IMR-90 (cell line): ENCODE measurements around the gene C2orf92.

Experiments used
- BHLHE40 ChIP-seq: fragments of 150-350 bp; IDR thresholded peaks from 2 replicates; pipeline ENCODE4 v1.6.1; 2016; ENCODE audit warnings: mild to moderate bottlenecking, low read depth, low read length
- CEBPB ChIP-seq: IDR thresholded peaks from 2 replicates; pipeline ENCODE4 v1.6.1; 2012; ENCODE audit warnings: low read depth, low read length, improper control_type of control experiment
- FOS ChIP-seq: fragments of 150-350 bp; IDR thresholded peaks from 2 replicates; pipeline ENCODE4 v1.6.1; 2016; ENCODE audit warnings: low read depth, low read length
- MAFK ChIP-seq: IDR thresholded peaks from 2 replicates; pipeline ENCODE4 v1.6.1; 2012; ENCODE audit warnings: low read depth, low read length, improper control_type of control experiment
- MAZ ChIP-seq: IDR thresholded peaks from 2 replicates; pipeline ENCODE4 v1.6.1; 2012; ENCODE audit warnings: low read depth, mild to moderate bottlenecking, low read length, improper control_type of control experiment, moderate library complexity, borderline replicate concordance
- MXI1 ChIP-seq: IDR thresholded peaks from 2 replicates; pipeline ENCODE4 v1.6.1; 2012; ENCODE audit warnings: low read depth, mild to moderate bottlenecking, low read length, moderate library complexity, borderline replicate concordance
- POLR2A ChIP-seq: IDR thresholded peaks from 2 replicates; pipeline ENCODE4 v1.6.1; 2012; ENCODE audit warnings: mild to moderate bottlenecking, low read depth, low read length
- RAD21 ChIP-seq: IDR thresholded peaks from 2 replicates; pipeline ENCODE4 v1.6.1; 2012; ENCODE audit warnings: low read length, improper control_type of control experiment
- USF2 ChIP-seq: fragments of 150-350 bp; IDR thresholded peaks from 2 replicates; pipeline ENCODE4 v1.6.1; 2017; ENCODE audit warnings: mild to moderate bottlenecking, antibody characterized with exemption, low read length, low read depth
- TF ChIP-seq, protein P1 (sequence below): fragments of 150-350 bp; IDR thresholded peaks from 2 replicates; pipeline ENCODE4 v1.6.1; 2016; ENCODE audit warnings: low read depth, mild to moderate bottlenecking, low read length, moderate library complexity, borderline replicate concordance
- TF ChIP-seq, protein P2 (sequence below): conservative IDR thresholded peaks from 2 replicates; pipeline ENCODE4 v1.5.1; 2012; ENCODE audit warnings: mild to moderate bottlenecking, low read depth, low read length, improper control_type of control experiment

DNA sequence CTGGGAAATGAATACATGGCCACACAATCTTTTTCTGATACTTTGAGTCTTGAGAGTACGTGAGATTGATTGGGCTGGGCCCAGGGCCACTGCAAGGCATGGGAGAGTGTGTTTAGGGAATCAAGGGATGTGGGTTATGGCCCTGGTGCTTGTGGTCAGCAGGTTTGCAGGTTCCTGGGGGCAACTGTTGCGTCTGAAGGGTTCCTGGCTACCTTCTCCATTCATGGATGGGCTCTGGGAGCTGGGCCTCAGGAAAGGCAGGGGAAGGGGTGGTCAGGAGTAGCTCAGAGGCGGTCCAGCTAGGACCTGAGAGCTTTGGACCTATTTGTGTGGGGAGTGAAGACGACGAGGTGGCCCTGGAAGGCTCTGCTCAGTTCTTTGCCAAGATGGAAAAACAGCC is 35.5 kb downstream of the C2orf92 start:
- TF ChIP-seq, protein P1, sequence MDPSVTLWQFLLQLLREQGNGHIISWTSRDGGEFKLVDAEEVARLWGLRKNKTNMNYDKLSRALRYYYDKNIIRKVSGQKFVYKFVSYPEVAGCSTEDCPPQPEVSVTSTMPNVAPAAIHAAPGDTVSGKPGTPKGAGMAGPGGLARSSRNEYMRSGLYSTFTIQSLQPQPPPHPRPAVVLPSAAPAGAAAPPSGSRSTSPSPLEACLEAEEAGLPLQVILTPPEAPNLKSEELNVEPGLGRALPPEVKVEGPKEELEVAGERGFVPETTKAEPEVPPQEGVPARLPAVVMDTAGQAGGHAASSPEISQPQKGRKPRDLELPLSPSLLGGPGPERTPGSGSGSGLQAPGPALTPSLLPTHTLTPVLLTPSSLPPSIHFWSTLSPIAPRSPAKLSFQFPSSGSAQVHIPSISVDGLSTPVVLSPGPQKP: no peak
- TF ChIP-seq, protein P2, sequence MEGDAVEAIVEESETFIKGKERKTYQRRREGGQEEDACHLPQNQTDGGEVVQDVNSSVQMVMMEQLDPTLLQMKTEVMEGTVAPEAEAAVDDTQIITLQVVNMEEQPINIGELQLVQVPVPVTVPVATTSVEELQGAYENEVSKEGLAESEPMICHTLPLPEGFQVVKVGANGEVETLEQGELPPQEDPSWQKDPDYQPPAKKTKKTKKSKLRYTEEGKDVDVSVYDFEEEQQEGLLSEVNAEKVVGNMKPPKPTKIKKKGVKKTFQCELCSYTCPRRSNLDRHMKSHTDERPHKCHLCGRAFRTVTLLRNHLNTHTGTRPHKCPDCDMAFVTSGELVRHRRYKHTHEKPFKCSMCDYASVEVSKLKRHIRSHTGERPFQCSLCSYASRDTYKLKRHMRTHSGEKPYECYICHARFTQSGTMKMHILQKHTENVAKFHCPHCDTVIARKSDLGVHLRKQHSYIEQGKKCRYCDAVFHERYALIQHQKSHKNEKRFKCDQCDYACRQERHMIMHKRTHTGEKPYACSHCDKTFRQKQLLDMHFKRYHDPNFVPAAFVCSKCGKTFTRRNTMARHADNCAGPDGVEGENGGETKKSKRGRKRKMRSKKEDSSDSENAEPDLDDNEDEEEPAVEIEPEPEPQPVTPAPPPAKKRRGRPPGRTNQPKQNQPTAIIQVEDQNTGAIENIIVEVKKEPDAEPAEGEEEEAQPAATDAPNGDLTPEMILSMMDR: no peak
- no peak for TF ChIP-seq MAFK
- no peak for TF ChIP-seq BHLHE40
- TF ChIP-seq USF2: no peak
- TF ChIP-seq POLR2A: no peak
- no peak for TF ChIP-seq RAD21
- TF ChIP-seq FOS: no peak
- TF ChIP-seq MXI1: no peak
- TF ChIP-seq MAZ: no peak
- no peak for TF ChIP-seq CEBPB
